Measurements from ENCODE around the gene CAMKK2. TPM values are rescaled to one million over a fixed set of nuclear protein-coding genes. Genes with fewer than 3 reads are reported as not detected.
"Not testable (repeated sequence)": the region's sequence is repeated elsewhere in the genome, so short reads cannot be mapped to it uniquely, and the experiment has no call there.

Gene CAMKK2
- total RNA-seq, 1 experiment from 2014 or later, result 24.7 TPM

DNA sequence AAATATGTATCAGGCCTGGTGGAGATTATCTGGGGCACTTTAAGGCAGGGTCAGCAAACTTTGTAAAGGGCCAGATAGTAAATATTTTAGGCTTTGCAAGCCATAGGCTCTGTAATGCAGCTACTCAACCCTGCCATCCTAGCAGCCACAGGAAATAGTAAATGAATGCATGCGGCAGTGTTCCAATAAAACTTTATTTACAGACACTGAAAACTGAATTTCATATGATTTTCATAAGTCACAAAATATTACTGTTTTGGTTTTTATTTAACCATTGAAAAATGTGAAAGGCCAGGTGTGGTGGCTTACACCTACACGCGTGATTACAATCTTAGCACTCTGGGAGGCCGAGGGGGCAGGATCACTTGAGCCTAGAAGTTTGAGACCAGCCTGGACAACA is 3.2 kb upstream of the CAMKK2 start:
- Histone ChIP-seq H2BK5ac (ENCODE audit: insufficient read length, low read length) (no peak overlapping the region), H3K27me3 (ENCODE audit: insufficient read depth, low read length) (no peaks in the 10 kb centered on the region), H2BK12ac (ENCODE audit: insufficient read length, low read depth, low read length) (no peak overlapping the region), H2AK5ac (ENCODE audit: insufficient read length, low read length) (no peak overlapping the region), H4K8ac (replicated peaks; ENCODE audit: insufficient read length, low read depth, low read length) (no peak overlapping the region), H3K27ac (ENCODE audit: insufficient read length, low read depth, low read length) (no peak overlapping the region), H3K79me1 (ENCODE audit: insufficient read depth, low read depth, low read length, poor library complexity, severe bottlenecking) (no peaks in the 10 kb centered on the region), H3T11ph (ENCODE audit: low read length) (no peak overlapping the region), H2AFZ (ENCODE audit: low read length) (no peak overlapping the region), H3K4me2 (ENCODE audit: insufficient read depth, insufficient read length, low read length) (no peak overlapping the region), H4K20me1 (ENCODE audit: control insufficient read depth, insufficient read depth, insufficient read length) (no peaks in the 10 kb centered on the region), H4K91ac (ENCODE audit: insufficient read length, low read depth, low read length) (no peak overlapping the region), H3K4me1 (ENCODE audit: insufficient read depth, low read length) (peaks cover 3% of the 10 kb centered on the region; the same call in 1 of the 2 replicates), H3K14ac (ENCODE audit: insufficient read depth, low read length) (no peak overlapping the region), H3K23ac (ENCODE audit: insufficient read length, low read depth, low read length) (no peak overlapping the region), H2BK120ac (ENCODE audit: low read depth, low read length, poor library complexity, severe bottlenecking) (no peak overlapping the region), H3K4ac (ENCODE audit: low read depth, low read length) (no peak overlapping the region), H3K9ac (ENCODE audit: extremely low read depth, insufficient read length, low read length) (no peak overlapping the region), H2BK20ac (ENCODE audit: low read depth, low read length, poor library complexity, severe bottlenecking) (no peak overlapping the region), H4K5ac (ENCODE audit: insufficient read length, low read depth, low read length) (no peak overlapping the region), H3K9me3 (ENCODE audit: control insufficient read depth, low read depth, low read length) (no peaks in the 10 kb centered on the region), H3K79me2 (ENCODE audit: insufficient read depth, low read length) (peaks cover 2% of the 10 kb centered on the region; the same call in 1 of the 2 replicates), H3K23me2 (ENCODE audit: insufficient read length, low read depth, low read length, poor library complexity, severe bottlenecking) (peaks cover 14% of the 10 kb centered on the region), H2BK15ac (ENCODE audit: low read depth, low read length) (no peak overlapping the region), H3K56ac (ENCODE audit: insufficient read length, low read depth, low read length) (no peak overlapping the region), H3K18ac (ENCODE audit: insufficient read length, low read depth, low read length) (no peak overlapping the region)
- Mint-ChIP-seq H3K9me3 (no peaks in the 10 kb centered on the region; a peak in 1 of 5 replicates), H3K27me3 (ENCODE audit: low read depth) (no peaks in the 10 kb centered on the region), H3K4me3 (no peak overlapping the region), H3K36me3 (ENCODE audit: insufficient read depth in 1 of 3, low read depth in 3 of 3) (no peaks in the 10 kb centered on the region), H3K27ac (no peak overlapping the region), H3K4me1 (peaks cover 5 to 8% of the 10 kb centered on the region in 2 experiments)
- DNase-seq, result no peak
- WGBS (ENCODE audit: extremely low coverage, insufficient read length, low lambda C conversion rate), result no CpG with 5 or more reads among the region's 4 CpGs
- TF ChIP-seq, protein P1, sequence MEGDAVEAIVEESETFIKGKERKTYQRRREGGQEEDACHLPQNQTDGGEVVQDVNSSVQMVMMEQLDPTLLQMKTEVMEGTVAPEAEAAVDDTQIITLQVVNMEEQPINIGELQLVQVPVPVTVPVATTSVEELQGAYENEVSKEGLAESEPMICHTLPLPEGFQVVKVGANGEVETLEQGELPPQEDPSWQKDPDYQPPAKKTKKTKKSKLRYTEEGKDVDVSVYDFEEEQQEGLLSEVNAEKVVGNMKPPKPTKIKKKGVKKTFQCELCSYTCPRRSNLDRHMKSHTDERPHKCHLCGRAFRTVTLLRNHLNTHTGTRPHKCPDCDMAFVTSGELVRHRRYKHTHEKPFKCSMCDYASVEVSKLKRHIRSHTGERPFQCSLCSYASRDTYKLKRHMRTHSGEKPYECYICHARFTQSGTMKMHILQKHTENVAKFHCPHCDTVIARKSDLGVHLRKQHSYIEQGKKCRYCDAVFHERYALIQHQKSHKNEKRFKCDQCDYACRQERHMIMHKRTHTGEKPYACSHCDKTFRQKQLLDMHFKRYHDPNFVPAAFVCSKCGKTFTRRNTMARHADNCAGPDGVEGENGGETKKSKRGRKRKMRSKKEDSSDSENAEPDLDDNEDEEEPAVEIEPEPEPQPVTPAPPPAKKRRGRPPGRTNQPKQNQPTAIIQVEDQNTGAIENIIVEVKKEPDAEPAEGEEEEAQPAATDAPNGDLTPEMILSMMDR (conservative IDR thresholded peaks at IDR 0.05), result no peak

DNA sequence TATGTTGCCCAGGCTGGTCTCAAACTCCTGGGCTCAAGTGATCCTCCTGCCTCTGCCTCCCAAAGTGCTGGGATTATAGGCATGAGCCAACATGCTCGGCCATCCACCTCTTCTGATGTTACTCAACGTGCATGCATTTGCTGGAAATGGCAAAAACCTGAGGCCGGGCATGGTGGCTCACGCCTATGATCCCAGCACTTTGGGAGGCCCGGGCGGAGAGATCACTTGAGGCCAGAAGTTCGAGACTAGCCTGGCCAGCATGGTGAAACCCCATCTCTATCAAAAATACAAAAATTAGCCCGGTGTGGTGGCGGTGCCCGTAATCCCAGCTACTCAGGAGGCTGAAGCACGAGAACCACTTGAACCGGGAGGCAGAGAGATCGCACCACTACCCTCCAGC is 1.9 kb upstream of the CAMKK2 start:
- not testable (repeated sequence) for H2BK120ac ChIP-seq (ENCODE audit: low read depth, low read length, poor library complexity, severe bottlenecking); H3K4me1 ChIP-seq (ENCODE audit: insufficient read depth, low read length); H3K9me3 ChIP-seq (ENCODE audit: control insufficient read depth, low read depth, low read length); H2BK12ac ChIP-seq (ENCODE audit: insufficient read length, low read depth, low read length); H3K36me3 Mint-ChIP-seq (ENCODE audit: insufficient read depth in 1 of 3, low read depth in 3 of 3); H3K9me3 Mint-ChIP-seq; H3K27ac ChIP-seq (ENCODE audit: insufficient read length, low read depth, low read length); H4K5ac ChIP-seq (ENCODE audit: insufficient read length, low read depth, low read length); H3K18ac ChIP-seq (ENCODE audit: insufficient read length, low read depth, low read length); H2BK5ac ChIP-seq (ENCODE audit: insufficient read length, low read length); H2AK5ac ChIP-seq (ENCODE audit: insufficient read length, low read length); DNase-seq; H2BK20ac ChIP-seq (ENCODE audit: low read depth, low read length, poor library complexity, severe bottlenecking); H3K79me1 ChIP-seq (ENCODE audit: insufficient read depth, low read depth, low read length, poor library complexity, severe bottlenecking); H3K4me1 Mint-ChIP-seq; H3K4ac ChIP-seq (ENCODE audit: low read depth, low read length); H3K27ac Mint-ChIP-seq; H3K79me2 ChIP-seq (ENCODE audit: insufficient read depth, low read length); H4K91ac ChIP-seq (ENCODE audit: insufficient read length, low read depth, low read length); H4K8ac ChIP-seq (replicated peaks; ENCODE audit: insufficient read length, low read depth, low read length); H3K27me3 Mint-ChIP-seq (ENCODE audit: low read depth); H3K4me2 ChIP-seq (ENCODE audit: insufficient read depth, insufficient read length, low read length); H2AFZ ChIP-seq (ENCODE audit: low read length); H3K14ac ChIP-seq (ENCODE audit: insufficient read depth, low read length); H3K23ac ChIP-seq (ENCODE audit: insufficient read length, low read depth, low read length); H3T11ph ChIP-seq (ENCODE audit: low read length); H3K27me3 ChIP-seq (ENCODE audit: insufficient read depth, low read length); H3K56ac ChIP-seq (ENCODE audit: insufficient read length, low read depth, low read length); H2BK15ac ChIP-seq (ENCODE audit: low read depth, low read length); H3K9ac ChIP-seq (ENCODE audit: extremely low read depth, insufficient read length, low read length); H4K20me1 ChIP-seq (ENCODE audit: control insufficient read depth, insufficient read depth, insufficient read length)
- no CpG with 5 or more reads among the region's 13 CpGs for WGBS (ENCODE audit: extremely low coverage, insufficient read length, low lambda C conversion rate)
- peaks cover 14% of the 10 kb centered on the region for H3K23me2 ChIP-seq (ENCODE audit: insufficient read length, low read depth, low read length, poor library complexity, severe bottlenecking)
- peak overlapping the region; percentile 66 to 88; a peak in 2 of 5 replicates for H3K4me3 Mint-ChIP-seq
